ENCODE results near the gene SMIM38. TPM values are rescaled to one million over a fixed set of nuclear protein-coding genes. Genes with fewer than 3 reads are reported as not detected.

Gene SMIM38
- total RNA-seq, 1 donor = under 0.01 TPM

- TF ChIP-seq, protein P1, sequence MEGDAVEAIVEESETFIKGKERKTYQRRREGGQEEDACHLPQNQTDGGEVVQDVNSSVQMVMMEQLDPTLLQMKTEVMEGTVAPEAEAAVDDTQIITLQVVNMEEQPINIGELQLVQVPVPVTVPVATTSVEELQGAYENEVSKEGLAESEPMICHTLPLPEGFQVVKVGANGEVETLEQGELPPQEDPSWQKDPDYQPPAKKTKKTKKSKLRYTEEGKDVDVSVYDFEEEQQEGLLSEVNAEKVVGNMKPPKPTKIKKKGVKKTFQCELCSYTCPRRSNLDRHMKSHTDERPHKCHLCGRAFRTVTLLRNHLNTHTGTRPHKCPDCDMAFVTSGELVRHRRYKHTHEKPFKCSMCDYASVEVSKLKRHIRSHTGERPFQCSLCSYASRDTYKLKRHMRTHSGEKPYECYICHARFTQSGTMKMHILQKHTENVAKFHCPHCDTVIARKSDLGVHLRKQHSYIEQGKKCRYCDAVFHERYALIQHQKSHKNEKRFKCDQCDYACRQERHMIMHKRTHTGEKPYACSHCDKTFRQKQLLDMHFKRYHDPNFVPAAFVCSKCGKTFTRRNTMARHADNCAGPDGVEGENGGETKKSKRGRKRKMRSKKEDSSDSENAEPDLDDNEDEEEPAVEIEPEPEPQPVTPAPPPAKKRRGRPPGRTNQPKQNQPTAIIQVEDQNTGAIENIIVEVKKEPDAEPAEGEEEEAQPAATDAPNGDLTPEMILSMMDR (IDR thresholded peaks at IDR 0.05; ENCODE audit: extremely low read depth, low read depth, low read length) = no peak
- peaks cover under 1% of the 10 kb centered on the region for H3K27me3 ChIP-seq (ENCODE audit: insufficient read depth, low read length)
- H3K27ac ChIP-seq (ENCODE audit: low read depth, low read length) = no peak overlapping the region
- H3K4me1 ChIP-seq (ENCODE audit: insufficient read depth, low read length) = peaks cover 11% of the 10 kb centered on the region
- no peaks in the 10 kb centered on the region for H3K9me3 ChIP-seq (ENCODE audit: low read depth, low read length)
- no peak overlapping the region for H3K4me2 ChIP-seq (ENCODE audit: insufficient read depth, low read length)
- H4K20me1 ChIP-seq (ENCODE audit: insufficient read depth, low read length) = no peaks in the 10 kb centered on the region
- no peaks in the 10 kb centered on the region for H3K79me2 ChIP-seq (ENCODE audit: insufficient read depth, low read length)
- no peak overlapping the region for H2AFZ ChIP-seq (ENCODE audit: low read length)
- no peak for DNase-seq (ENCODE audit: insufficient read length, low spot score, missing footprints)
- no peak overlapping the region for H3K4me3 ChIP-seq (ENCODE audit: insufficient read depth, low read length)
- no peaks in the 10 kb centered on the region for H3K36me3 ChIP-seq (ENCODE audit: insufficient read depth, low read length)
These were observed 34.7 kb upstream of the SMIM38 start for GRCh38 chr11:69121021-69121420.

GRCh38 chr11:69121621-69122325 lies 34.0 kb upstream of the SMIM38 start:
- TF ChIP-seq, protein P1 (IDR thresholded peaks at IDR 0.05; ENCODE audit: extremely low read depth, low read depth, low read length) = no peak
- Histone ChIP-seq H3K4me3 (ENCODE audit: insufficient read depth, low read length) (no peak overlapping the region), H3K9me3 (ENCODE audit: low read depth, low read length) (no peaks in the 10 kb centered on the region)

GRCh38 chr11:69122326-69122629 lies 33.5 kb upstream of the SMIM38 start:
- no peak overlapping the region for H3K27ac ChIP-seq (ENCODE audit: low read depth, low read length)
- H2AFZ ChIP-seq (ENCODE audit: low read length) = no peak overlapping the region
- H3K4me3 ChIP-seq (ENCODE audit: insufficient read depth, low read length) = no peak overlapping the region
- H4K20me1 ChIP-seq (ENCODE audit: insufficient read depth, low read length) = no peaks in the 10 kb centered on the region
- no peaks in the 10 kb centered on the region for H3K79me2 ChIP-seq (ENCODE audit: insufficient read depth, low read length)
- H3K27me3 ChIP-seq (ENCODE audit: insufficient read depth, low read length) = no peaks in the 10 kb centered on the region
- H3K4me1 ChIP-seq (ENCODE audit: insufficient read depth, low read length) = peaks cover 11% of the 10 kb centered on the region
- H3K36me3 ChIP-seq (ENCODE audit: insufficient read depth, low read length) = no peaks in the 10 kb centered on the region
- no peak overlapping the region for H3K4me2 ChIP-seq (ENCODE audit: insufficient read depth, low read length)
- TF ChIP-seq, protein P1 (IDR thresholded peaks at IDR 0.05; ENCODE audit: extremely low read depth, low read depth, low read length) = no peak
- H3K9me3 ChIP-seq (ENCODE audit: low read depth, low read length) = no peaks in the 10 kb centered on the region
- DNase-seq (ENCODE audit: insufficient read length, low spot score, missing footprints) = peak; percentile 81

More at GRCh38 chr11:69121621-69122325, 34.0 kb upstream of the SMIM38 start:
- Histone ChIP-seq H3K27ac (ENCODE audit: low read depth, low read length) (no peak overlapping the region), H3K4me2 (ENCODE audit: insufficient read depth, low read length) (no peak overlapping the region), H3K4me1 (ENCODE audit: insufficient read depth, low read length) (peaks cover 11% of the 10 kb centered on the region), H3K36me3 (ENCODE audit: insufficient read depth, low read length) (no peaks in the 10 kb centered on the region), H3K27me3 (ENCODE audit: insufficient read depth, low read length) (no peaks in the 10 kb centered on the region), H2AFZ (ENCODE audit: low read length) (no peak overlapping the region), H3K79me2 (ENCODE audit: insufficient read depth, low read length) (no peaks in the 10 kb centered on the region), H4K20me1 (ENCODE audit: insufficient read depth, low read length) (no peaks in the 10 kb centered on the region)
- peak; percentile 44 for DNase-seq (ENCODE audit: insufficient read length, low spot score, missing footprints)

- H3K4me1 ChIP-seq (ENCODE audit: insufficient read depth, low read length) = peaks cover 11% of the 10 kb centered on the region
- no peaks in the 10 kb centered on the region for H4K20me1 ChIP-seq (ENCODE audit: insufficient read depth, low read length)
- H3K9me3 ChIP-seq (ENCODE audit: low read depth, low read length) = peaks cover under 1% of the 10 kb centered on the region
- no peaks in the 10 kb centered on the region for H3K79me2 ChIP-seq (ENCODE audit: insufficient read depth, low read length)
- TF ChIP-seq, protein P1 (IDR thresholded peaks at IDR 0.05; ENCODE audit: extremely low read depth, low read depth, low read length) = no peak
- H2AFZ ChIP-seq (ENCODE audit: low read length) = peak overlapping the region; percentile 35
- H3K4me2 ChIP-seq (ENCODE audit: insufficient read depth, low read length) = peak overlapping the region; percentile 68
- peak overlapping the region; percentile 34 for H3K4me3 ChIP-seq (ENCODE audit: insufficient read depth, low read length)
- H3K27ac ChIP-seq (ENCODE audit: low read depth, low read length) = no peak overlapping the region
- no peaks in the 10 kb centered on the region for H3K27me3 ChIP-seq (ENCODE audit: insufficient read depth, low read length)
- peak; percentile 98 for DNase-seq (ENCODE audit: insufficient read length, low spot score, missing footprints)
- H3K36me3 ChIP-seq (ENCODE audit: insufficient read depth, low read length) = no peaks in the 10 kb centered on the region
These were observed 32.9 kb upstream of the SMIM38 start for GRCh38 chr11:69122630-69123431.
